DND-41 (cell line): ENCODE results near the gene MRPL42.

ENCODE experiments used
- ATAC-seq: fragments of 200-7000 bp; cut with Tn5 transposase; 3 replicates; pipeline ENCODE4 v1.9.1; 2021; ENCODE audit warnings: low read depth; ENCODE audit not compliant: insufficient read depth
- DNase-seq: peaks from one replicate; pipeline ENCODE4 v3.0.0-alpha.2; 2020
- H2AFZ ChIP-seq: 2 replicates; pipeline ENCODE4 v1.6.0; 2012; ENCODE audit warnings: low read depth, low read length
- H3K27ac ChIP-seq: 2 replicates; pipeline ENCODE4 v1.5.1; 2012; ENCODE audit warnings: low read length, inconsistent platforms
- H3K27me3 ChIP-seq: fragments of 200-600 bp; sonication (generic); 2 replicates; pipeline ENCODE4 v1.6.0; 2012; ENCODE audit warnings: low read length, mild to moderate bottlenecking, inconsistent platforms; ENCODE audit not compliant: insufficient read depth, poor library complexity
- H3K36me3 ChIP-seq: 2 replicates; pipeline ENCODE4 v1.5.1; 2012; ENCODE audit warnings: low read length, inconsistent platforms; ENCODE audit not compliant: insufficient read depth
- H3K4me1 ChIP-seq: 2 replicates; pipeline ENCODE4 v1.5.1; 2012; ENCODE audit warnings: mild to moderate bottlenecking, low read length; ENCODE audit not compliant: insufficient read depth
- H3K4me2 ChIP-seq: 2 replicates; pipeline ENCODE4 v1.6.0; 2012; ENCODE audit warnings: mild to moderate bottlenecking, moderate library complexity, low read length, inconsistent platforms; ENCODE audit not compliant: insufficient read depth
- H3K4me3 ChIP-seq, 2 experiments: fragments of 200-600 bp in 1 of 2; shearing (Covaris generic) in 1 of 2; 2 replicates each; pipeline ENCODE4 v1.5.1; 2012 to 2016; ENCODE audit warnings: inconsistent platforms in 2 of 2, low read length in 2 of 2, mild to moderate bottlenecking in 2 of 2, low read depth in 1 of 2, moderate library complexity in 1 of 2
- H3K79me2 ChIP-seq: 2 replicates; pipeline ENCODE4 v1.6.0; 2012; ENCODE audit warnings: low read length, inconsistent platforms; ENCODE audit not compliant: insufficient read depth
- H3K9ac ChIP-seq: 2 replicates; pipeline ENCODE4 v1.6.0; 2012; ENCODE audit warnings: low read depth, mild to moderate bottlenecking, inconsistent platforms, low read length, moderate library complexity
- H3K9me3 ChIP-seq: 2 replicates; pipeline ENCODE4 v1.5.1; 2012; ENCODE audit warnings: low read length, moderate library complexity, mild to moderate bottlenecking, inconsistent platforms; ENCODE audit not compliant: insufficient read depth, severe bottlenecking
- H4K20me1 ChIP-seq: 2 replicates; pipeline ENCODE4 v1.6.0; 2012; ENCODE audit warnings: low read length; ENCODE audit not compliant: insufficient read depth
- CTCF ChIP-seq: IDR thresholded peaks from 2 replicates; pipeline ENCODE4 v1.5.1; 2012; ENCODE audit warnings: borderline replicate concordance, low read length, moderate library complexity, mild to moderate bottlenecking; ENCODE audit not compliant: poor library complexity, severe bottlenecking; ENCODE audit errors: extremely low read depth
- EZH2 ChIP-seq: IDR thresholded peaks from 3 replicates; pipeline ENCODE4 v1.6.1; 2012; ENCODE audit warnings: borderline replicate concordance, low read depth, mild to moderate bottlenecking, moderate library complexity, low read length, inconsistent platforms; ENCODE audit not compliant: severe bottlenecking

MRPL42 gene

DNA sequence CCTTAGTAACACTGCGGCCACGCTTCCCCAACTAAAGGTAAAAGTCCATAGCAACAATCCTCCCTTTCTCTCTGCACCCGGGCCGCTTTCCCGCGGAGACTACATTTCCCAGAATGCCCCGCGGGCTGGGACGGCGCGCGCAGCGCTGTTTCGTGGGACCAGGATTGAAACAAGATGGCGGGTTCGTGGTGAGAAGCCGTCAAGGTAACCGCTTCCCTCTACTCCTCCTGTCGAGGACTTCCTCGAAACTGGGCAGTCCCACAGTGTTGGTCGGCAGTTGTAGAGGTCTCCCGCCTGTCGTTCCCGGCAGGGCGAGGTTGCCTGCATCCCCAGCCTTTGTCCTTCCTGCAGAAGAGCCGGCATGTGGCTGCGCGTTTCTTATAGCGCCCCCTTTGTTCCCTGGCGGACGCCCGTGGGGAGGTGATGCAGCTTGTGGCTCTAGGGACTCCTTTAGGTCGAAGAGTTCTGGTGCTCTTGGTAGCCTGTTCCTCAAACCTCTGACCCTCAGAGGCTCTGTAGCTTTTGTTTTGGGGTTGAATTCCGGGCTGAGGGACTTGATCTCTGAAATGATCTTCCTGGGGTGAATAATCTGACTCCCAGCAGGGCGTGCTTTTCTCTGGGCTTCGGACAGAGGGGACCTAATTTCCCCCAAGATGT is at the start of gene MRPL42:
TSS of gene MRPL42 (plus strand) at position 164 of the 657 bp plus-strand sequence. CDS start 1,772 bp downstream, outside the sequence.
- Histone ChIP-seq H2AFZ (peak within 1 kb of the TSS; percentile 92), H3K4me2 (peak within 1 kb of the TSS; percentile 81), H3K79me2 (peaks cover 52% of the 10 kb centered on the region), H4K20me1 (no peaks in the 10 kb centered on the region), H3K9me3 (no peaks in the 10 kb centered on the region), H3K36me3 (peaks cover 31% of the 10 kb centered on the region), H3K4me3 (peak within 1 kb of the TSS; percentile 63 to 83), H3K4me1 (peaks cover 22% of the 10 kb centered on the region), H3K27me3 (no peaks in the 10 kb centered on the region), H3K9ac (peak within 1 kb of the TSS; percentile 75), H3K27ac (peak within 1 kb of the TSS; percentile 87)
- TF ChIP-seq EZH2 (no peak), CTCF (peak; percentile 91)
- DNase-seq (peak; percentile 95), ATAC-seq (peak; percentile 91)

GRCh38 chr12:93417967-93418480 is 49.3 kb upstream of the MRPL42 start:
- peaks cover 100% of the 10 kb centered on the region for H3K79me2 ChIP-seq
- DNase-seq, result no peak
- no peak overlapping the region for H3K4me3 ChIP-seq
- H3K4me2 ChIP-seq, result no peak overlapping the region
- H3K9me3 ChIP-seq, result no peaks in the 10 kb centered on the region
- H3K9ac ChIP-seq, result no peak overlapping the region
- TF ChIP-seq CTCF (no peak), EZH2 (no peak)
- H3K27me3 ChIP-seq, result no peaks in the 10 kb centered on the region
- ATAC-seq, result no peak
- peaks cover 3% of the 10 kb centered on the region; the same call in 1 of the 2 replicates for H3K36me3 ChIP-seq
- H2AFZ ChIP-seq, result no peak overlapping the region
- H4K20me1 ChIP-seq, result peaks cover 90% of the 10 kb centered on the region
- no peak overlapping the region for H3K27ac ChIP-seq
- no peaks in the 10 kb centered on the region; the same call in 1 of the 2 replicates for H3K4me1 ChIP-seq

DNA sequence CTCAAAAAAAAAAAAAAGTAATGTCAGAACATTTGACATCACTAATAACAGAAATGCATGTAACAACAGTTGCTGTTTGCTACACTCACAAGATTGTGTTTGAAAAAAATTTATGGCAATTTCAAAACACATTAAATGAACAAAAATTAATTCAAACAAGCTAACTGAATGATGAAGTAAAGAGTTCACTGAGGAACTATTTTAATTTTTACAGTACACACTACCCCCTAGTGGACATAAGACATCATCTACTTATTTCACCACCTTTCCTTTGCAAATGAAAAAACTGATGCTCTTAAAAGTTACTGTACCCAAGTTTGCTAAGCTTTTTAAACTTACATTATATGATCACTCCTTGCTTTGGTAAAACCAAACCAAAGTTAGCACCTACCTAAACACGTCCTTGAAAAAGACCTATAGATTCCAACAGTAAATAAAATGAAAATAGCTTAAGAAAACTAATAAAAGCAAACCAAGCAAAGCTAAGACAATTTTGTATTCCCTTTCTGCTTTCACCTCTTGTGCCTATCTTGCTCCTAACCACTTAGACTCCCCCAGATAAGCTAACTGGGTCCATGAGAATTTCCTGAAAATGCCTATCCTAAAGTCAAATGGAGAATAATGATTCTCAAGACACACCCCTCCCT is 47.8 kb upstream of the MRPL42 start:
- H3K27ac ChIP-seq, result no peak overlapping the region
- no peaks in the 10 kb centered on the region for H3K27me3 ChIP-seq
- no peaks in the 10 kb centered on the region; the same call in 1 of the 2 replicates for H3K4me1 ChIP-seq
- no peaks in the 10 kb centered on the region for H3K9me3 ChIP-seq
- H3K9ac ChIP-seq, result no peak overlapping the region
- no peak overlapping the region for H2AFZ ChIP-seq
- DNase-seq (no peak), ATAC-seq (peak; percentile 84)
- no peak overlapping the region for H3K4me2 ChIP-seq
- peaks cover 90% of the 10 kb centered on the region for H4K20me1 ChIP-seq
- peak; percentile 73 for TF ChIP-seq CTCF
- TF ChIP-seq EZH2, result no peak
- H3K4me3 ChIP-seq, result no peak overlapping the region
- peaks cover 100% of the 10 kb centered on the region for H3K79me2 ChIP-seq
- peaks cover 5% of the 10 kb centered on the region; the same call in 1 of the 2 replicates for H3K36me3 ChIP-seq
